GM23248 (cell line): ENCODE measurements around the gene ANKRD13D.

ENCODE experiments used
- EZH2 ChIP-seq: fragments of 200-600 bp; sonication (generic); IDR thresholded peaks from 2 replicates; pipeline ENCODE4 v1.6.1; 2018; ENCODE audit warnings: antibody characterized with exemption, mild to moderate bottlenecking; ENCODE audit not compliant: insufficient read depth, poor library complexity, severe bottlenecking
- EZH2phosphoT487 ChIP-seq: fragments of 200-600 bp; sonication (generic); IDR thresholded peaks from 2 replicates; pipeline ENCODE4 v1.6.1; 2018; ENCODE audit warnings: antibody characterized with exemption, moderate library complexity, mild to moderate bottlenecking, low read depth; ENCODE audit not compliant: insufficient read depth

DNA sequence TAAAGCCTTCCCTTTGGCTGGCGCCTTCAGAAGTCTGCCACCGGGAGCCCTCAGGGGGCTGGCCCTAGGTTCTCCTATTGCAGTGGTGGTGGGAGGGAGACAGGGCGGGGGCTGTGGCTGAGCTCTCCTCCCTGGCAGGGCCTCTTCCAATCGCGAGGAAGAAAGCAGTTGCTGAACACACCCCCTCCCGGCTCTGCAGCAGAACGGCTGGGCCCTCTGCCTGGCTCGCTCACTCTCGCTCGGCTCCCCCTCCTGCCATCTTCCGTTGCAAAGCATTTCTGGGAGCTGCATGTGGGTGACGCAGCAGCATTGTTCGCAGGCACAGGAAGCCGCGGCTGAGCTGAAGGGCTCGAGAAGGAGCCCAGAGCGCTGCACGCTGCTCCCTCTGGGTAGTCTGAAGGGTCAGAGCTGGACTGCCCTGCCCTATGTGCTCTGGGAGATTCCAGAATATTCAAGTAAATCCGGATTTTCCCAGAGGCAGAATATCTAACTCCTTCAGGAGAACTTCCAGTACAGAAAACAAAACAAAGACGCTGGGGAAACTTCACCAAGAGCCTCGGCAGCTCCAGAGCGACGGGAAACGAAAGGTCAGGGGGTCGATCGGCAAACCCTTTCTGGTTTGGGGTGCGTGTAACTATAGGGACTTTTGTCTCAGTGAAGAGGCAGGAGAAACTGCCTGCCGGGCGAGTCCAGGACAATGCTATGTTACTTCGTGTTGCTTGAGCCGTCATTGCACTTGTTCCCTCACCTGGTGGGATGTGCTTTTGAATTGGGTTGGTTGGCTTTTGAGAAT is 49.1 kb upstream of the ANKRD13D start:
- TF ChIP-seq EZH2 (no peak), EZH2phosphoT487 (no peak)
